SIG-M5 (cell line): ENCODE data around the gene TMEM54.
"Not testable (repeated sequence)": the region's sequence is repeated elsewhere in the genome, so short reads cannot be mapped to it uniquely, and the experiment has no call there.

Source experiments
- DNase-seq: peaks from one replicate; lab custom pipeline; 2025; lab: John Stamatoyannopoulos, UW

TMEM54 gene

GRCh38 chr1:32919811-32920733, 18.9 kb upstream of the TMEM54 start:
- no peak for DNase-seq

- no peak for DNase-seq
Observed at GRCh38 chr1:32918179-32918578, 17.0 kb upstream of the TMEM54 start.

- DNase-seq, result no peak
Observed at GRCh38 chr1:32917521-32917920, 16.3 kb upstream of the TMEM54 start.

GRCh38 chr1:32915766-32916706, 14.8 kb upstream of the TMEM54 start:
- DNase-seq, result no peak

GRCh38 chr1:32910319-32910718, 9.1 kb upstream of the TMEM54 start:
- no peak for DNase-seq

- no peak for DNase-seq
Observed at GRCh38 chr1:32907435-32907834, 6.2 kb upstream of the TMEM54 start.

- no peak for DNase-seq
Observed at GRCh38 chr1:32906654-32907053, 5.5 kb upstream of the TMEM54 start.

GRCh38 chr1:32905588-32905987, 4.4 kb upstream of the TMEM54 start:
- not testable (repeated sequence) for DNase-seq

GRCh38 chr1:32904797-32905196, 3.6 kb upstream of the TMEM54 start:
- DNase-seq, result no peak

- DNase-seq, result no peak
Observed at GRCh38 chr1:32903991-32904785, 3.0 kb upstream of the TMEM54 start.

GRCh38 chr1:32902535-32902920, 1.3 kb upstream of the TMEM54 start:
- DNase-seq, result no peak

- no peak for DNase-seq
Observed at GRCh38 chr1:32901823-32902534, 790 bp upstream of the TMEM54 start.

GRCh38 chr1:32900371-32900955, 726 bp downstream of the TMEM54 start:
- DNase-seq, result no peak

- no peak for DNase-seq
Observed at GRCh38 chr1:32899586-32900296, 1.4 kb downstream of the TMEM54 start.

- DNase-seq, result no peak
Observed at GRCh38 chr1:32898958-32899357, 2.2 kb downstream of the TMEM54 start.

GRCh38 chr1:32898056-32898455, 3.1 kb downstream of the TMEM54 start:
- no peak for DNase-seq

GRCh38 chr1:32897082-32898049, 3.8 kb downstream of the TMEM54 start:
- no peak for DNase-seq

- DNase-seq, result no peak
Observed at GRCh38 chr1:32896451-32896850, 4.7 kb downstream of the TMEM54 start.
